ENCODE results near the gene NMT1. TPM values are rescaled to one million over a fixed set of nuclear protein-coding genes. Genes with fewer than 3 reads are reported as not detected.

NMT1 gene
- total and polyA plus RNA-seq, 2 of the 13 experiments (the other 11 are each of a cell fraction or from before 2014, with no cell fraction given), result 75.7 to 142 TPM

DNA sequence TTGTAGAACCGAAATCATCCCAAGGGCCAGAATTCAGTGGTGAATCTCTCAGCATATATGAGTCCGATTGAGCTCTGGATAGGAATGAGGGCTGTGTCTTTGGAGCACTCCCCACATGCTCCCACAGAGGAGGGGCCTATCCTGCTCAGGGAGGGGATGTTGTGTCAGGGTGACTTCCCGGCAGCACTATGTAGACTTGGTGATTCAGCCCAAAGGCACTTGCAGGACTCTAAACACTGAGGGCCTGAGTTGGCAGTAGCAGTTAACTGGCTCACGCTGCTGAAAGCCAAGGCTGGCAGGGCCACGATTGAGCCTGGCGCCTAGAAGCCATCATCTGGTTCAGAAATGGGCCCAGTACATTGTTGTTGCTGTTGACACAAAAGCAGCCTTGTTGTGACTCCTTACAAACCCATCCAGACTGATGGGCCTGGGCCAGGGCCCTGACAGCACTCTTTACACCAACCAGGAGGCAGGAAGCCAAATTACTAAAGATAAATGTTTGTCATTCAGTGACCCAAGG is 31.9 kb downstream of the NMT1 start (continued):
- TF ChIP-seq ZNF318 (CRISPR knock-in tag; IDR thresholded peaks at IDR 0.05) (no peak), ZNF383 (CRISPR knock-in tag; IDR thresholded peaks at IDR 0.05; ENCODE audit: borderline replicate concordance) (no peak), ZSCAN21 (CRISPR knock-in tag; IDR thresholded peaks at IDR 0.05; ENCODE audit: borderline replicate concordance) (no peak), GTF3A (CRISPR knock-in tag; conservative IDR thresholded peaks at IDR 0.05) (no peak), ZMAT3 (CRISPR knock-in tag; conservative IDR thresholded peaks at IDR 0.05) (no peak), ZNF720 (CRISPR knock-in tag; IDR thresholded peaks at IDR 0.05) (no peak), SSRP1 (CRISPR knock-in tag; IDR thresholded peaks at IDR 0.05) (0 out of 2 replicates have a peak, but pooled peaks have one; percentile 29), PRDM15 (CRISPR knock-in tag; IDR thresholded peaks at IDR 0.05) (no peak), ZNF605 (CRISPR knock-in tag; IDR thresholded peaks at IDR 0.05) (no peak), ZBTB1 (CRISPR knock-in tag; IDR thresholded peaks at IDR 0.05; ENCODE audit: borderline replicate concordance) (no peak), ZNF83 (CRISPR knock-in tag; IDR thresholded peaks at IDR 0.05; ENCODE audit: borderline replicate concordance) (no peak), ZBTB44 (CRISPR knock-in tag; IDR thresholded peaks at IDR 0.05) (no peak), IRF2 (CRISPR knock-in tag; IDR thresholded peaks at IDR 0.05) (0 out of 2 replicates have a peak, but pooled peaks have one; percentile 34), ZNF230 (CRISPR knock-in tag; IDR thresholded peaks at IDR 0.05) (no peak), ASH2L (IDR thresholded peaks at IDR 0.05; ENCODE audit: insufficient read length, low read depth, low read length) (no peak), ZNF839 (CRISPR knock-in tag; IDR thresholded peaks at IDR 0.05; ENCODE audit: borderline replicate concordance) (no peak), FOXK1 (CRISPR knock-in tag; IDR thresholded peaks at IDR 0.05; ENCODE audit: borderline replicate concordance, low read depth) (no peak)

All from HepG2 (cell line).